IMR-90 (cell line): ENCODE data around the gene ZNF841. TPM values are rescaled to one million over a fixed set of nuclear protein-coding genes. Genes with fewer than 3 reads are reported as not detected.
A peak's percentile ranks its signal among the peaks of the same experiment; 100 is the strongest.

ENCODE experiments used
- ATAC-seq: fragments of 200-7000 bp; cut with Tn5 transposase; 2 replicates; pipeline ENCODE4 v1.9.1; 2020; ENCODE audit warnings: low read depth, mild to moderate bottlenecking, moderate library complexity
- BruUV-seq: library from RNA; stranded (reverse); fragments of 400-500 nt; replicated peaks from 2 replicates; lab custom pipeline; 2021; lab: Mats Ljungman, UMichigan
- CTCF ChIA-PET: fragments of 300-600 bp; formaldehyde crosslinking; extraction: SDS; loops from one replicate; lab custom pipeline; 2021; ENCODE audit warnings: antibody characterized with exemption; lab: Yijun Ruan, JAX
- POLR2A ChIA-PET: fragments of 300-600 bp; sonication (Branson Sonifier 250); formaldehyde crosslinking; loops from one replicate; lab custom pipeline; 2022; ENCODE audit warnings: antibody characterized with exemption; ENCODE audit not compliant: unreplicated experiment; lab: Charles Lee
- DNase-seq: peaks from one replicate; pipeline ENCODE4 v3.0.0; 2013
- H2AFZ ChIP-seq: replicated peaks from 2 replicates; pipeline ENCODE3; 2013; ENCODE audit warnings: low read length, mild to moderate bottlenecking; ENCODE audit not compliant: poor library complexity
- H2AK5ac ChIP-seq: 2 replicates; pipeline ENCODE4 v1.6.1; 2013; ENCODE audit warnings: low read depth, low read length, inconsistent platforms
- H2AK9ac ChIP-seq: replicated peaks from 2 replicates; pipeline ENCODE3; 2013; ENCODE audit warnings: mild to moderate bottlenecking, low read depth, low read length, moderate library complexity; ENCODE audit not compliant: poor library complexity
- H2BK120ac ChIP-seq: 2 replicates; pipeline ENCODE4 v1.6.1; 2013; ENCODE audit warnings: low read depth, low read length, inconsistent platforms
- H2BK15ac ChIP-seq: 3 replicates; pipeline ENCODE4 v1.6.1; 2013; ENCODE audit warnings: low read depth, low read length, inconsistent platforms
- H2BK20ac ChIP-seq: 2 replicates; pipeline ENCODE4 v1.6.1; 2013; ENCODE audit warnings: low read depth, mild to moderate bottlenecking, inconsistent platforms, low read length, moderate library complexity
- H2BK5ac ChIP-seq: 2 replicates; pipeline ENCODE4 v1.6.1; 2013; ENCODE audit warnings: mild to moderate bottlenecking, low read depth, low read length, inconsistent platforms; ENCODE audit not compliant: poor library complexity, severe bottlenecking
- H3K14ac ChIP-seq: replicated peaks from 2 replicates; pipeline ENCODE4 v1.6.1; 2013; ENCODE audit warnings: low read depth, low read length, inconsistent platforms
- H3K18ac ChIP-seq: 2 replicates; pipeline ENCODE4 v1.6.1; 2013; ENCODE audit warnings: low read depth, low read length, control low read depth
- H3K23ac ChIP-seq: 2 replicates; pipeline ENCODE4 v1.6.1; 2013; ENCODE audit warnings: low read depth, low read length, inconsistent platforms
- H3K27ac ChIP-seq: 2 replicates; pipeline ENCODE4 v1.5.1; 2013; ENCODE audit warnings: mild to moderate bottlenecking, control low read depth, low read length; ENCODE audit not compliant: insufficient read depth
- H3K27me3 ChIP-seq: 2 replicates; pipeline ENCODE4 v1.6.1; 2013; ENCODE audit warnings: low read length; ENCODE audit not compliant: control insufficient read depth, insufficient read depth
- H3K36me3 ChIP-seq: 2 replicates; pipeline ENCODE4 v1.6.1; 2013; ENCODE audit warnings: low read length, mixed read lengths; ENCODE audit not compliant: control insufficient read depth, insufficient read depth
- H3K4ac ChIP-seq: 2 replicates; pipeline ENCODE4 v1.6.1; 2013; ENCODE audit warnings: low read depth, low read length, inconsistent platforms
- H3K4me1 ChIP-seq: 2 replicates; pipeline ENCODE4 v1.6.1; 2013; ENCODE audit warnings: low read length, mixed read lengths; ENCODE audit not compliant: control insufficient read depth, insufficient read depth
- H3K4me2 ChIP-seq: 2 replicates; pipeline ENCODE4 v1.6.1; 2013; ENCODE audit warnings: low read depth, mild to moderate bottlenecking, control low read depth, low read length, moderate library complexity
- H3K4me3 ChIP-seq: 2 replicates; pipeline ENCODE4 v1.5.1; 2013; ENCODE audit warnings: low read depth, mild to moderate bottlenecking, control low read depth, low read length, moderate library complexity; ENCODE audit not compliant: insufficient read depth
- H3K56ac ChIP-seq: 2 replicates; pipeline ENCODE4 v1.6.1; 2013; ENCODE audit warnings: low read length, inconsistent platforms; ENCODE audit not compliant: insufficient read depth; ENCODE audit errors: extremely low read depth
- H3K79me1 ChIP-seq, 2 experiments: 2 replicates each; pipeline ENCODE4 v1.6.1; 2013; ENCODE audit warnings: low read length in 2 of 2, inconsistent platforms in 1 of 2, low read depth in 1 of 2
- H3K9ac ChIP-seq: 2 replicates; pipeline ENCODE4 v1.6.1; 2013; ENCODE audit warnings: low read depth, low read length, control low read depth
- H3K9me1 ChIP-seq: 2 replicates; pipeline ENCODE4 v1.6.1; 2013; ENCODE audit warnings: low read length, inconsistent platforms; ENCODE audit not compliant: insufficient read depth
- H3K9me3 ChIP-seq: 2 replicates; pipeline ENCODE4 v1.6.1; 2013; ENCODE audit warnings: low read length; ENCODE audit not compliant: control insufficient read depth, insufficient read depth
- H4K20me1 ChIP-seq: 2 replicates; pipeline ENCODE4 v1.6.1; 2013; ENCODE audit warnings: low read length, inconsistent platforms; ENCODE audit not compliant: insufficient read depth
- H4K5ac ChIP-seq: 2 replicates; pipeline ENCODE4 v1.6.1; 2013; ENCODE audit warnings: mild to moderate bottlenecking, low read depth, low read length, control low read depth
- H4K8ac ChIP-seq, 2 experiments: 2 replicates each; pipeline ENCODE4 v1.6.1; 2013; ENCODE audit warnings: low read depth in 2 of 2, low read length in 2 of 2, control low read depth in 1 of 2, inconsistent platforms in 1 of 2
- H4K91ac ChIP-seq: 2 replicates; pipeline ENCODE4 v1.6.1; 2013; ENCODE audit warnings: low read depth, low read length, inconsistent platforms; ENCODE audit not compliant: insufficient read depth
- BHLHE40 ChIP-seq: fragments of 150-350 bp; IDR thresholded peaks from 2 replicates; pipeline ENCODE4 v1.6.1; 2016; ENCODE audit warnings: mild to moderate bottlenecking, low read depth, low read length
- CEBPB ChIP-seq: IDR thresholded peaks from 2 replicates; pipeline ENCODE4 v1.6.1; 2012; ENCODE audit warnings: low read depth, low read length, improper control_type of control experiment
- CHD1 ChIP-seq: IDR thresholded peaks from 2 replicates; pipeline ENCODE4 v1.6.1; 2012; ENCODE audit warnings: low read depth, low read length, improper control_type of control experiment
- ELK1 ChIP-seq: fragments of 150-350 bp; IDR thresholded peaks from 2 replicates; pipeline ENCODE4 v1.6.1; 2016; ENCODE audit warnings: low read depth, mild to moderate bottlenecking, low read length, moderate library complexity, borderline replicate concordance
- FOS ChIP-seq: fragments of 150-350 bp; IDR thresholded peaks from 2 replicates; pipeline ENCODE4 v1.6.1; 2016; ENCODE audit warnings: low read depth, low read length
- MAFK ChIP-seq: IDR thresholded peaks from 2 replicates; pipeline ENCODE4 v1.6.1; 2012; ENCODE audit warnings: low read depth, low read length, improper control_type of control experiment
- MAZ ChIP-seq: IDR thresholded peaks from 2 replicates; pipeline ENCODE4 v1.6.1; 2012; ENCODE audit warnings: low read depth, mild to moderate bottlenecking, low read length, improper control_type of control experiment, moderate library complexity, borderline replicate concordance
- MXI1 ChIP-seq: IDR thresholded peaks from 2 replicates; pipeline ENCODE4 v1.6.1; 2012; ENCODE audit warnings: low read depth, mild to moderate bottlenecking, low read length, moderate library complexity, borderline replicate concordance
- NFE2L2 ChIP-seq: fragments of 150-350 bp; IDR thresholded peaks from 2 replicates; pipeline ENCODE4 v1.6.1; 2016; ENCODE audit warnings: low read depth, mild to moderate bottlenecking, low read length
- POLR2A ChIP-seq: IDR thresholded peaks from 2 replicates; pipeline ENCODE4 v1.6.1; 2012; ENCODE audit warnings: mild to moderate bottlenecking, low read depth, low read length
- RAD21 ChIP-seq: IDR thresholded peaks from 2 replicates; pipeline ENCODE4 v1.6.1; 2012; ENCODE audit warnings: low read length, improper control_type of control experiment
- RCOR1 ChIP-seq: IDR thresholded peaks from 2 replicates; pipeline ENCODE4 v1.6.1; 2012; ENCODE audit warnings: mild to moderate bottlenecking, low read length, improper control_type of control experiment; ENCODE audit not compliant: insufficient replicate concordance
- RFX5 ChIP-seq: IDR thresholded peaks from 2 replicates; pipeline ENCODE4 v1.8.0; 2012; ENCODE audit warnings: low read depth, mild to moderate bottlenecking, low read length, moderate library complexity
- SMC3 ChIP-seq: fragments of 150-350 bp; IDR thresholded peaks from 2 replicates; pipeline ENCODE4 v1.6.1; 2016; ENCODE audit warnings: low read depth, mild to moderate bottlenecking, antibody characterized with exemption, low read length, moderate library complexity
- WGBS, 2 experiments: methylation state at CpG; one replicate each; pipeline versions ENCODE4 v1.1.5 to v1.1.7; 2013; ENCODE audit warnings: missing lambda C conversion rate in 2 of 2; ENCODE audit not compliant: insufficient read length in 1 of 2; ENCODE audit errors: extremely low coverage in 2 of 2; 5-methylcytosine and 5-hydroxymethylcytosine counted together
- dilution Hi-C: fragments of 300-500 bp; cut with HindIII; formaldehyde crosslinking; loops from one replicate; pipeline ENCODE4 v1.14.3; 2018; ENCODE audit warnings: low sequenced_read_pairs; ENCODE audit not compliant: unreplicated experiment
- in situ Hi-C: fragments of 300-500 bp; cut with MboI; formaldehyde crosslinking; loops from 3 replicates; pipeline ENCODE4 v1.14.3; 2019; ENCODE audit warnings: low sequenced_read_pairs, inconsistent platforms, mixed read lengths
- intact Hi-C: fragments of 100-400 bp; cut with micrococcal nuclease; formaldehyde crosslinking; loops from 2 replicates; pipeline ENCODE4 v1.10.0; 2022
- polyA plus RNA-seq, 3 experiments: library from polyadenylated mRNA; depleted of rRNA; stranded (reverse); fragments of >200 nt; gene quantifications; 2 replicates each; pipeline ENCODE4 v1.2.3, GENCODE V29; 2012; ENCODE audit warnings: low replicate concordance in 1 of 3
- total RNA-seq: library from RNA; depleted of rRNA; stranded (reverse); fragments of >200 nt; gene quantifications from 2 replicates; pipeline ENCODE4 v1.2.3, GENCODE V29; 2012
- TF ChIP-seq, protein P1 (sequence below): conservative IDR thresholded peaks from 2 replicates; pipeline ENCODE4 v1.5.1; 2012; ENCODE audit warnings: mild to moderate bottlenecking, low read depth, low read length, improper control_type of control experiment
- TF ChIP-seq, protein P2 (sequence below): fragments of 150-350 bp; IDR thresholded peaks from 2 replicates; pipeline ENCODE4 v1.6.1; 2017; ENCODE audit warnings: mild to moderate bottlenecking, antibody characterized with exemption, low read length, low read depth

ZNF841 gene
- total and polyA plus RNA-seq, 2 of the 4 experiments (the other 2 are of a cell fraction), result 8.5 to 28.9 TPM

DNA sequence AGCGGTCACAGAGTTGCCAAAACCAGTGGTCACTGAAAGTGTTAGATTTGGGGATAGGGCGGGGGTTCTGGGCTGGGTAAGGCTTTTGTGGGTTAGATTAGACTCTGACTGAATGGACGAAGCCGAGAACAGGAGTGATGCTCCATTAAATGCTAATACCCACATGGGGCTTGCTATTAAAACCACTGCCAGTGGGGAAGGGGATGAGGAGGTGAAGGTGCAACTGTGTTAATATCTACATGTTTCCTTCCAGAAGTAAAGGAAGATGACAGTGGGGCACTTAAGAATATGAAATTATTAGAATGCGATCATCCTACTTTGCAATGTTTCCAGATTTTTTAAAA, 66.8 kb downstream of the ZNF841 start:
- intact Hi-C loops, result no loop called here
- peak overlapping the region; percentile 93 for H3K9ac ChIP-seq
- peaks cover 14% of the 10 kb centered on the region for H3K36me3 ChIP-seq
- peak overlapping the region; percentile 39; the same call in 1 of the 2 replicates for H4K5ac ChIP-seq
- H3K9me3 ChIP-seq, result peaks cover 23% of the 10 kb centered on the region
- no peak for DNase-seq
- TF ChIP-seq BHLHE40, result no peak
- no peak for TF ChIP-seq SMC3
- TF ChIP-seq, protein P1, sequence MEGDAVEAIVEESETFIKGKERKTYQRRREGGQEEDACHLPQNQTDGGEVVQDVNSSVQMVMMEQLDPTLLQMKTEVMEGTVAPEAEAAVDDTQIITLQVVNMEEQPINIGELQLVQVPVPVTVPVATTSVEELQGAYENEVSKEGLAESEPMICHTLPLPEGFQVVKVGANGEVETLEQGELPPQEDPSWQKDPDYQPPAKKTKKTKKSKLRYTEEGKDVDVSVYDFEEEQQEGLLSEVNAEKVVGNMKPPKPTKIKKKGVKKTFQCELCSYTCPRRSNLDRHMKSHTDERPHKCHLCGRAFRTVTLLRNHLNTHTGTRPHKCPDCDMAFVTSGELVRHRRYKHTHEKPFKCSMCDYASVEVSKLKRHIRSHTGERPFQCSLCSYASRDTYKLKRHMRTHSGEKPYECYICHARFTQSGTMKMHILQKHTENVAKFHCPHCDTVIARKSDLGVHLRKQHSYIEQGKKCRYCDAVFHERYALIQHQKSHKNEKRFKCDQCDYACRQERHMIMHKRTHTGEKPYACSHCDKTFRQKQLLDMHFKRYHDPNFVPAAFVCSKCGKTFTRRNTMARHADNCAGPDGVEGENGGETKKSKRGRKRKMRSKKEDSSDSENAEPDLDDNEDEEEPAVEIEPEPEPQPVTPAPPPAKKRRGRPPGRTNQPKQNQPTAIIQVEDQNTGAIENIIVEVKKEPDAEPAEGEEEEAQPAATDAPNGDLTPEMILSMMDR, result no peak
- TF ChIP-seq MAFK, result no peak
- TF ChIP-seq POLR2A, result no peak
- TF ChIP-seq ELK1, result no peak
- TF ChIP-seq NFE2L2, result no peak
- TF ChIP-seq RAD21, result no peak
- no peak for TF ChIP-seq RFX5
- TF ChIP-seq, protein P2, sequence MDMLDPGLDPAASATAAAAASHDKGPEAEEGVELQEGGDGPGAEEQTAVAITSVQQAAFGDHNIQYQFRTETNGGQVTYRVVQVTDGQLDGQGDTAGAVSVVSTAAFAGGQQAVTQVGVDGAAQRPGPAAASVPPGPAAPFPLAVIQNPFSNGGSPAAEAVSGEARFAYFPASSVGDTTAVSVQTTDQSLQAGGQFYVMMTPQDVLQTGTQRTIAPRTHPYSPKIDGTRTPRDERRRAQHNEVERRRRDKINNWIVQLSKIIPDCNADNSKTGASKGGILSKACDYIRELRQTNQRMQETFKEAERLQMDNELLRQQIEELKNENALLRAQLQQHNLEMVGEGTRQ, result no peak
- TF ChIP-seq CEBPB, result no peak
- TF ChIP-seq MXI1, result no peak
- no peak for TF ChIP-seq RCOR1
- no peak for TF ChIP-seq CHD1
- TF ChIP-seq MAZ, result no peak
- no peak for TF ChIP-seq FOS
- no peaks in the 10 kb centered on the region for H4K20me1 ChIP-seq
- H3K4me2 ChIP-seq, result peak overlapping the region; percentile 94
- peak overlapping the region; percentile 41 for H4K91ac ChIP-seq
- peak overlapping the region; percentile 92 for H3K27ac ChIP-seq
- CTCF ChIA-PET, result no interaction called here
- WGBS, 2 experiments, result no CpG with 5 or more reads among the region's 5 CpGs
- peak overlapping the region; percentile 76 for H2AK9ac ChIP-seq
- H3K4ac ChIP-seq, result peak overlapping the region; percentile 83
- no peaks in the 10 kb centered on the region for H3K9me1 ChIP-seq
- H3K4me1 ChIP-seq, result peaks cover 4% of the 10 kb centered on the region; the same call in 1 of the 2 replicates
- peak overlapping the region; percentile 55; the same call in 1 of the 2 replicates for H3K23ac ChIP-seq
- no peak overlapping the region for H2BK20ac ChIP-seq
- in situ Hi-C loops, result no loop called here
- no peak overlapping the region for H2AK5ac ChIP-seq
- 0 out of 3 replicates have a peak overlapping the region, but pooled peaks have one; percentile 3 for H2BK15ac ChIP-seq
- peak overlapping the region; percentile 96 for H2AFZ ChIP-seq
- peak overlapping the region; percentile 88 for H3K4me3 ChIP-seq
- H3K18ac ChIP-seq, result no peak overlapping the region
- H2BK5ac ChIP-seq, result peak overlapping the region; percentile 88
- POLR2A ChIA-PET, result interaction anchor here (1.0 kb wide), 1 partner anchor 19 kb away, joined by 3 read pairs; no protein-coding TSS in a partner anchor
- H3K14ac ChIP-seq, result peak overlapping the region; percentile 84
- H4K8ac ChIP-seq, result peak overlapping the region; percentile 30 to 88
- BruUV-seq, result no TSS peak
- 0 out of 2 replicates have a peak overlapping the region, but pooled peaks have one; percentile 55 for H3K56ac ChIP-seq
- dilution Hi-C loops, result no loop called here
- peak; percentile 40 for ATAC-seq
- H3K79me1 ChIP-seq, result peaks cover 9 to 19% of the 10 kb centered on the region in 2 experiments
- H2BK120ac ChIP-seq, result no peak overlapping the region
- no peaks in the 10 kb centered on the region for H3K27me3 ChIP-seq
